HepG2 (cell line): ENCODE measurements around the gene NXPE4. TPM values are rescaled to one million over a fixed set of nuclear protein-coding genes. Genes with fewer than 3 reads are reported as not detected.

Experiments used
- ATAC-seq: fragments of 200-7000 bp; cut with Tn5 transposase; 3 replicates; pipeline ENCODE4 v1.9.1; 2020; ENCODE audit warnings: mild to moderate bottlenecking, moderate library complexity
- BruUV-seq: library from RNA; stranded (reverse); fragments of 400-500 nt; replicated peaks from 2 replicates; lab custom pipeline; 2021; lab: Mats Ljungman, UMichigan
- CTCF ChIA-PET: fragments of 300-600 bp; formaldehyde crosslinking; extraction: SDS; loops from one replicate; lab custom pipeline; 2021; ENCODE audit warnings: low total read pairs, inconsistent platforms, low intra/inter-chr PET ratio; lab: Yijun Ruan, JAX
- POLR2A ChIA-PET: fragments of 350-600 bp; sonication (Branson Sonifier 250); formaldehyde crosslinking; loops from one replicate; lab custom pipeline; 2020; ENCODE audit warnings: antibody characterized with exemption, inconsistent platforms; lab: Yijun Ruan, JAX
- DNase-seq: peaks from one replicate; pipeline ENCODE4 v3.0.0-alpha.2; 2015; ENCODE audit warnings: low spot score
- FAIRE-seq: peaks from 3 replicates; lab custom pipeline; 2011; peaks lifted over from hg19 to GRCh38; lab: Jason Lieb, UNC
- H2AFZ ChIP-seq: one replicate; pipeline ENCODE4 v1.6.1; 2011; ENCODE audit warnings: low read length, inconsistent platforms
- H3K27ac ChIP-seq: fragments of 300-600 bp; 3 replicates; pipeline ENCODE4 v1.8.0; 2011; ENCODE audit warnings: mixed run types, mild to moderate bottlenecking, mixed read lengths, low read length, inconsistent platforms; ENCODE audit not compliant: insufficient read depth; ENCODE audit errors: extremely low read length
- H3K27me3 ChIP-seq, 2 experiments: fragments of 200-600 bp in 1 of 2; 2 replicates in 1 of 2; 3 replicates in 1 of 2; pipeline versions ENCODE4 v1.6.0 to v1.8.0; 2011; ENCODE audit warnings: low read length in 2 of 2, mild to moderate bottlenecking in 2 of 2, moderate library complexity in 2 of 2, inconsistent platforms in 1 of 2; ENCODE audit not compliant: insufficient read depth in 2 of 2, control insufficient read depth in 1 of 2
- H3K36me3 ChIP-seq, 2 experiments: fragments of 200-600 bp in 1 of 2; replicated peaks in 1 of 2; 2 replicates in 1 of 2; 3 replicates in 1 of 2; pipeline versions ENCODE4 v1.5.1 to v1.8.0; 2011; ENCODE audit warnings: low read length in 2 of 2, inconsistent platforms in 1 of 2; ENCODE audit not compliant: insufficient read depth in 2 of 2, control insufficient read depth in 1 of 2
- H3K4me1 ChIP-seq: 2 replicates; pipeline ENCODE4 v1.5.1; 2012; ENCODE audit warnings: low read length, inconsistent platforms; ENCODE audit not compliant: insufficient read depth
- H3K4me2 ChIP-seq: 2 replicates; pipeline ENCODE4 v1.6.0; 2011; ENCODE audit warnings: low read depth, low read length, inconsistent platforms
- H3K4me3 ChIP-seq, 3 experiments: fragments of 200-600 bp in 1 of 3; sonication (generic), shearing (Covaris generic) in 1 of 3; replicated peaks in 1 of 3; 2 replicates each; pipeline ENCODE4 v1.5.1; 2011 to 2016; ENCODE audit warnings: low read length in 3 of 3, inconsistent platforms in 2 of 3, low read depth in 2 of 3, mild to moderate bottlenecking in 2 of 3, control low read depth in 1 of 3, mixed read lengths in 1 of 3; ENCODE audit not compliant: insufficient read depth in 1 of 3
- H3K79me2 ChIP-seq: one replicate; pipeline ENCODE4 v1.6.1; 2011; ENCODE audit warnings: low read length, inconsistent platforms; ENCODE audit not compliant: insufficient read depth
- H3K9ac ChIP-seq: 2 replicates; pipeline ENCODE4 v1.6.0; 2011; ENCODE audit warnings: mild to moderate bottlenecking, low read depth, low read length, inconsistent platforms; ENCODE audit not compliant: insufficient read depth
- H3K9me3 ChIP-seq: 2 replicates; pipeline ENCODE4 v1.5.1; 2012; ENCODE audit warnings: mild to moderate bottlenecking, low read length
- H4K20me1 ChIP-seq: 2 replicates; pipeline ENCODE4 v1.6.0; 2011; ENCODE audit warnings: inconsistent platforms, mild to moderate bottlenecking, low read length, moderate library complexity; ENCODE audit not compliant: insufficient read depth
- AHR ChIP-seq: IDR thresholded peaks from 2 replicates; pipeline ENCODE4 v1.6.1; 2018; ENCODE audit warnings: missing genetic modification reagents, missing compliant biosample characterization
- ZNF460 ChIP-seq: sonication (generic); formaldehyde crosslinking; IDR thresholded peaks from 2 replicates; pipeline ENCODE4 v1.5.1; 2020; ENCODE audit warnings: missing genetic modification reagents, mild to moderate bottlenecking, borderline replicate concordance
- WGBS: methylation state at CpG from one replicate; pipeline ENCODE4 v1.1.6; 2017; ENCODE audit warnings: low lambda C conversion rate; 5-methylcytosine and 5-hydroxymethylcytosine counted together
- in situ Hi-C: cut with HindIII; loops from 2 replicates; pipeline ENCODE4 v1.10.0; 2017; ENCODE audit warnings: low pct_unique_long_range_greater_than_20kb; ENCODE audit not compliant: extremely low pct_ligation_motif_present
- intact Hi-C: fragments of 100-400 bp; cut with micrococcal nuclease; formaldehyde crosslinking; loops from one replicate; pipeline ENCODE4 v1.10.0; 2022; ENCODE audit not compliant: unreplicated experiment
- polyA plus RNA-seq, 8 experiments: library from polyadenylated mRNA; depleted of rRNA in 3 of 8; stranded (reverse) in 7 of 8; unstranded in 1 of 8; fragments of >200 nt; fragmentation: Illumina TruSeq in 4 of 8; extraction: Trizol in 4 of 8; gene quantifications; 2 replicates each; pipeline versions ENCODE4 v1.2.1 to v1.2.3, GENCODE V29; 2011 to 2016; ENCODE audit warnings: low read depth in 4 of 8, missing spikeins in 1 of 8, mixed read lengths in 1 of 8; ENCODE audit not compliant: insufficient read depth in 1 of 8
- total RNA-seq, 5 experiments: library from RNA; depleted of rRNA; stranded (reverse); fragments of >200 nt; fragmentation: Illumina TruSeq; extraction: Trizol; gene quantifications; 2 replicates each; pipeline ENCODE4 v1.2.3, GENCODE V29; 2016; ENCODE audit warnings: low read depth in 1 of 5
- TF ChIP-seq, protein P1 (sequence below): sonication (generic); formaldehyde crosslinking; IDR thresholded peaks from 2 replicates; pipeline ENCODE4 v1.5.0; 2020; ENCODE audit warnings: missing genetic modification reagents
- TF ChIP-seq, protein P2 (sequence below): sonication (generic); formaldehyde crosslinking; conservative IDR thresholded peaks from 2 replicates; pipeline ENCODE4 v1.8.0; 2022; ENCODE audit warnings: low read depth, missing genetic modification reagents
- TF ChIP-seq, protein P3 (sequence below): sonication (generic); formaldehyde crosslinking; IDR thresholded peaks from 2 replicates; pipeline ENCODE4 v1.5.0; 2020; ENCODE audit warnings: missing genetic modification reagents

NXPE4 gene
- total and polyA plus RNA-seq, 2 of the 13 experiments (the other 11 are each of a cell fraction or from before 2014, with no cell fraction given), result not detected

DNA sequence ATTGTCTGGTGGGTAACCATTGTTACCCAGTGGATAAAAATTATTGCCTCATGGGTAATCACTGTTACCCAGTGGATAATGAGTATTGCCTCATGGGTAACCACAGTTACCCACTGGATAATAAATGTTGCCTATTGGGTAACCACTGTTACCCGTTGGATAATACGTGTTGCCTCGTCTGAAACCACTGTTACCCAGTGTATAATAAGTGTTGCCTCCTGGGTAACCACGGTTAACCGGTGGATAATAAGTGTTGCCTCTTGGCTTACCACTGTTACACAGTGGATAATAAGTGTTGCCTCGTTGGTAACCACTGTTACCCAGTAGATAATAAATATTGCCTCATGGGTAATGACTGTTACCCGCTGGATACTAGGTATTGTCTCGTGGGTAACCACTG, 20.9 kb upstream of the NXPE4 start:
- Histone ChIP-seq H4K20me1 (no peaks in the 10 kb centered on the region), H3K4me2 (no peak overlapping the region), H3K36me3 (no peaks in the 10 kb centered on the region), H3K4me3 (no peak overlapping the region), H3K79me2 (no peaks in the 10 kb centered on the region), H3K9ac (no peak overlapping the region), H3K27me3 (no peaks in the 10 kb centered on the region), H3K4me1 (no peaks in the 10 kb centered on the region), H3K27ac (no peak overlapping the region), H3K9me3 (peaks cover 100% of the 10 kb centered on the region), H2AFZ (no peak overlapping the region)
- DNase-seq (no peak), ATAC-seq (no peak), FAIRE-seq (no peak)
- in situ Hi-C loops, result no loop called here
- no TSS peak for BruUV-seq
- 28% methylated on average over 3 of the region's 8 CpGs for WGBS
- TF ChIP-seq, protein P1, sequence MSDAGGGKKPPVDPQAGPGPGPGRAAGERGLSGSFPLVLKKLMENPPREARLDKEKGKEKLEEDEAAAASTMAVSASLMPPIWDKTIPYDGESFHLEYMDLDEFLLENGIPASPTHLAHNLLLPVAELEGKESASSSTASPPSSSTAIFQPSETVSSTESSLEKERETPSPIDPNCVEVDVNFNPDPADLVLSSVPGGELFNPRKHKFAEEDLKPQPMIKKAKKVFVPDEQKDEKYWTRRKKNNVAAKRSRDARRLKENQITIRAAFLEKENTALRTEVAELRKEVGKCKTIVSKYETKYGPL (CRISPR knock-in tag), result no peak
- TF ChIP-seq, protein P2, sequence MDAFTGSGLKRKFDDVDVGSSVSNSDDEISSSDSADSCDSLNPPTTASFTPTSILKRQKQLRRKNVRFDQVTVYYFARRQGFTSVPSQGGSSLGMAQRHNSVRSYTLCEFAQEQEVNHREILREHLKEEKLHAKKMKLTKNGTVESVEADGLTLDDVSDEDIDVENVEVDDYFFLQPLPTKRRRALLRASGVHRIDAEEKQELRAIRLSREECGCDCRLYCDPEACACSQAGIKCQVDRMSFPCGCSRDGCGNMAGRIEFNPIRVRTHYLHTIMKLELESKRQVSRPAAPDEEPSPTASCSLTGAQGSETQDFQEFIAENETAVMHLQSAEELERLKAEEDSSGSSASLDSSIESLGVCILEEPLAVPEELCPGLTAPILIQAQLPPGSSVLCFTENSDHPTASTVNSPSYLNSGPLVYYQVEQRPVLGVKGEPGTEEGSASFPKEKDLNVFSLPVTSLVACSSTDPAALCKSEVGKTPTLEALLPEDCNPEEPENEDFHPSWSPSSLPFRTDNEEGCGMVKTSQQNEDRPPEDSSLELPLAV (CRISPR knock-in tag), result no peak
- no peak for TF ChIP-seq AHR (CRISPR knock-in tag)
- TF ChIP-seq, protein P3, sequence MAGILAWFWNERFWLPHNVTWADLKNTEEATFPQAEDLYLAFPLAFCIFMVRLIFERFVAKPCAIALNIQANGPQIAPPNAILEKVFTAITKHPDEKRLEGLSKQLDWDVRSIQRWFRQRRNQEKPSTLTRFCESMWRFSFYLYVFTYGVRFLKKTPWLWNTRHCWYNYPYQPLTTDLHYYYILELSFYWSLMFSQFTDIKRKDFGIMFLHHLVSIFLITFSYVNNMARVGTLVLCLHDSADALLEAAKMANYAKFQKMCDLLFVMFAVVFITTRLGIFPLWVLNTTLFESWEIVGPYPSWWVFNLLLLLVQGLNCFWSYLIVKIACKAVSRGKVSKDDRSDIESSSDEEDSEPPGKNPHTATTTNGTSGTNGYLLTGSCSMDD (CRISPR knock-in tag), result no peak
- TF ChIP-seq ZNF460 (CRISPR knock-in tag), result no peak
- CTCF ChIA-PET, result no interaction called here
- intact Hi-C loops, result no loop called here
- POLR2A ChIA-PET, result no interaction called here
